Stomach (tissue), 4 donors: ENCODE data around the gene THBS4.

ENCODE experiments used
- CTCF ChIP-seq, 7 experiments: fragments of 450-650 bp in 4 of 7; fragments of 200-600 bp in 3 of 7; sonication (generic) in 3 of 7; IDR thresholded peaks; one replicate each; pipeline ENCODE4 v1.5.1; 2016 to 2019; ENCODE audit warnings: antibody characterized with exemption in 7 of 7, control low read depth in 2 of 7, mild to moderate bottlenecking in 1 of 7
- EP300 ChIP-seq: sonication (generic); formaldehyde crosslinking; IDR thresholded peaks from one replicate; pipeline ENCODE4 v1.6.1; 2017; ENCODE audit warnings: antibody characterized with exemption
- POLR2A ChIP-seq, 4 donors: fragments of 450-650 bp; IDR thresholded peaks; one replicate each; pipeline ENCODE4 v1.6.1; 2016; ENCODE audit warnings: antibody characterized with exemption in 4 of 4, control low read depth in 2 of 4, mild to moderate bottlenecking in 1 of 4, moderate library complexity in 1 of 4
- POLR2AphosphoS5 ChIP-seq, 3 donors: sonication (generic); formaldehyde crosslinking; IDR thresholded peaks; one replicate each; pipeline ENCODE4 v1.6.1; 2016; ENCODE audit warnings: antibody characterized with exemption in 3 of 3

DNA sequence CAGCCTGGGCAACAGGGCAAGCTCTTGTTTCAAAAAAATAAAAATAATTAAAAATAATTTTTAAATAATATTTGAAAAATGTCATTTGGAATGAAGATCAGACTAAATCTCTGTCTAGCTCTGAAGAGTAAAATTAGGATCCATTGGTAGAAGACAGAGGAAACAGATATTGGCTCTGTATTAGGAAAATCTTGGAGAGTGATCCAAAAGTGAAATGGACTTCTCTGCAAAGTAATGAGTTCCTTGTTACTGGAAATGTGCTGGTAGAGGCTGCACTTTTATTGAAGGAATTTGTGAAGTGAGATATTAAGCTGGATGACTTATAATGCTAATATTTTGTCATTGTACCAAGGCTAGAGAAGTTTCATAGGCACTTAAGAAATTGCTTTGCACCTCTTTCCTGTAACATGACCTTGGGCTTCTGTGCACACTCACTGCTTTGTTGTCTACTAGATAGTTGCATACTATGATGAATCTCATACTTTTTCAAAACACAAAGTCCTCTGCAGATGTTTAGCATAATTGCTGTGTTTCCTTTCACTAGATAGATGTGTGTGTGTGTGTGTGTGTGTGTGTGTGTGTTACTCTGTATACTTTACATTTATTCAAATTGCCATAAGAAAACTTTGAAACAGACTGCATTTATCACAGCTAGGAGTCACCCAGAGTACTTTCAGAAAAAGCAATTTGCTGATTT is 13.1 kb downstream of the THBS4 start:
- no peak for TF ChIP-seq CTCF (IDR thresholded peaks at IDR 0.05)
- no peak for TF ChIP-seq EP300
- no peak for TF ChIP-seq POLR2AphosphoS5 (IDR thresholded peaks at IDR 0.05)
- TF ChIP-seq POLR2A (IDR thresholded peaks at IDR 0.05), result no peak
